Kidney (tissue), 14 donors: Measurements from ENCODE around the gene DGKI. TPM values are rescaled to one million over a fixed set of nuclear protein-coding genes. Genes with fewer than 3 reads are reported as not detected.

Source experiments
- DNase-seq, 5 donors: peaks; one replicate each; pipeline ENCODE4 v3.0.0-alpha.2; 2013 to 2020
- FAIRE-seq: peaks from 2 replicates; lab custom pipeline; 2012; peaks lifted over from hg19 to GRCh38; lab: Jason Lieb, UNC
- H3K27ac ChIP-seq, 2 donors: one replicate each; pipeline ENCODE4 v1.7.0; 2013; ENCODE audit warnings: low read depth in 2 of 2, low read length in 2 of 2, inconsistent platforms in 1 of 2
- H3K27me3 ChIP-seq: one replicate; pipeline ENCODE4 v1.7.1; 2013; ENCODE audit warnings: low read length, inconsistent platforms; ENCODE audit not compliant: control insufficient read depth, insufficient read depth
- H3K36me3 ChIP-seq, 3 donors: one replicate each; pipeline versions ENCODE4 v1.7.0 to v1.7.1; 2013; ENCODE audit warnings: low read length in 3 of 3, control low read depth in 1 of 3, inconsistent platforms in 1 of 3; ENCODE audit not compliant: insufficient read depth in 3 of 3, control insufficient read depth in 2 of 3
- H3K4me1 ChIP-seq, 3 donors: one replicate each; pipeline versions ENCODE4 v1.7.0 to v1.7.1; 2013; ENCODE audit warnings: low read length in 3 of 3, inconsistent platforms in 1 of 3, low read depth in 1 of 3; ENCODE audit not compliant: control insufficient read depth in 2 of 3, insufficient read depth in 2 of 3
- H3K4me3 ChIP-seq, 3 donors: one replicate each; pipeline versions ENCODE4 v1.7.0 to v1.8.1; 2013; ENCODE audit warnings: low read length in 3 of 3, control low read depth in 1 of 3, inconsistent platforms in 1 of 3
- H3K9ac ChIP-seq, 3 donors: one replicate each; pipeline versions ENCODE4 v1.7.0 to v1.7.1; 2013; ENCODE audit warnings: low read length in 3 of 3, control low read depth in 1 of 3, inconsistent platforms in 1 of 3
- H3K9me3 ChIP-seq, 3 donors: one replicate each; pipeline versions ENCODE4 v1.7.0 to v1.7.1; 2013; ENCODE audit warnings: low read length in 3 of 3, control low read depth in 1 of 3, inconsistent platforms in 1 of 3; ENCODE audit not compliant: control insufficient read depth in 2 of 3, insufficient read depth in 1 of 3
- intact Hi-C: fragments of 100-400 bp; cut with DNase I; formaldehyde crosslinking; loops from one replicate; pipeline ENCODE4 v1.11.1; 2022
- polyA plus RNA-seq: library from polyadenylated mRNA; stranded (reverse); fragments of 350-450 nt; fragmentation: Illumina TruSeq; extraction: RNeasy Lipid Tissue Mini Kit (QIAGEN cat#74804); gene quantifications from one replicate; pipeline ENCODE4 v1.2.3, GENCODE V29; 2014; ENCODE audit warnings: low read depth, low replicate concordance; ENCODE audit not compliant: insufficient read depth
- total RNA-seq: library from RNA; stranded (reverse); fragmentation: NEBNext Ultra II Directional; extraction: Animal tissue kit (Norgen Biotek cat#: 25700); gene quantifications from one replicate; pipeline ENCODE4 v1.2.1, GENCODE V29; 2021
- TF ChIP-seq, protein P1 (sequence below): IDR thresholded peaks from 3 replicates; pipeline ENCODE4 v1.5.1; 2012; ENCODE audit warnings: mild to moderate bottlenecking, moderate library complexity, borderline replicate concordance; ENCODE audit not compliant: insufficient read depth; ENCODE audit errors: extremely low read depth
- donor health status: control.
- donor health status: control.
- donor health status: control.
- donor health status: control.
- donor health status: control.
- donor health status: DM: yes; HTN: yes; CAD: no.
- donor health status: Normal renal cell carcinoma (clear cell type).

DGKI gene
- total and polyA plus RNA-seq, 2 donors from 2014 or later = 1.3 to 2.5 TPM

DNA sequence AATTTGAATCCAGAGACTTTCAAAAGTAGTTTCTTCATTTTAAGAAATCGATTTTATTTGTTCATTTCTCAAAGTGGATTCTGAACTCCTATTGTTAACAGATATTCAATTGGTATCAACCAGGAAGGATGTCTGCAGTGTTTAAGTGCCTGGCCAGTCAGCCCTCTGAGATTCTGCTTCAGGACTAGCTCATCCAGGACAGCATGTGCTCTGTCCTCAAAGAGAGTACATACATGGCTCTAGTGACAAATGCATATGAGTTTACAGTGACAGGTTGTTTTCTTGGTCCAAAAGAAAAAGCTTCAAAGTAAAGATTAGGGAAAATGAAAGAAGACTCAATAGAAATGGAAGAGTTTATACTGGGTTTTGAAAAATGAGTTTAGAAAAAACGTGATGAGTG lies 494.8 kb downstream of the DGKI start:
- Histone ChIP-seq H3K9ac (no peak overlapping the region), H3K27me3 (no peaks in the 10 kb centered on the region), H3K27ac (no peak overlapping the region), H3K4me1 (no peaks in the 10 kb centered on the region), H3K4me3 (no peak overlapping the region), H3K9me3 (no peaks in the 10 kb centered on the region), H3K36me3 (no peaks in the 10 kb centered on the region)
- DNase-seq (no peak), FAIRE-seq (no peak)
- TF ChIP-seq, protein P1, sequence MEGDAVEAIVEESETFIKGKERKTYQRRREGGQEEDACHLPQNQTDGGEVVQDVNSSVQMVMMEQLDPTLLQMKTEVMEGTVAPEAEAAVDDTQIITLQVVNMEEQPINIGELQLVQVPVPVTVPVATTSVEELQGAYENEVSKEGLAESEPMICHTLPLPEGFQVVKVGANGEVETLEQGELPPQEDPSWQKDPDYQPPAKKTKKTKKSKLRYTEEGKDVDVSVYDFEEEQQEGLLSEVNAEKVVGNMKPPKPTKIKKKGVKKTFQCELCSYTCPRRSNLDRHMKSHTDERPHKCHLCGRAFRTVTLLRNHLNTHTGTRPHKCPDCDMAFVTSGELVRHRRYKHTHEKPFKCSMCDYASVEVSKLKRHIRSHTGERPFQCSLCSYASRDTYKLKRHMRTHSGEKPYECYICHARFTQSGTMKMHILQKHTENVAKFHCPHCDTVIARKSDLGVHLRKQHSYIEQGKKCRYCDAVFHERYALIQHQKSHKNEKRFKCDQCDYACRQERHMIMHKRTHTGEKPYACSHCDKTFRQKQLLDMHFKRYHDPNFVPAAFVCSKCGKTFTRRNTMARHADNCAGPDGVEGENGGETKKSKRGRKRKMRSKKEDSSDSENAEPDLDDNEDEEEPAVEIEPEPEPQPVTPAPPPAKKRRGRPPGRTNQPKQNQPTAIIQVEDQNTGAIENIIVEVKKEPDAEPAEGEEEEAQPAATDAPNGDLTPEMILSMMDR = no peak
- intact Hi-C loops = no loop called here

DNA sequence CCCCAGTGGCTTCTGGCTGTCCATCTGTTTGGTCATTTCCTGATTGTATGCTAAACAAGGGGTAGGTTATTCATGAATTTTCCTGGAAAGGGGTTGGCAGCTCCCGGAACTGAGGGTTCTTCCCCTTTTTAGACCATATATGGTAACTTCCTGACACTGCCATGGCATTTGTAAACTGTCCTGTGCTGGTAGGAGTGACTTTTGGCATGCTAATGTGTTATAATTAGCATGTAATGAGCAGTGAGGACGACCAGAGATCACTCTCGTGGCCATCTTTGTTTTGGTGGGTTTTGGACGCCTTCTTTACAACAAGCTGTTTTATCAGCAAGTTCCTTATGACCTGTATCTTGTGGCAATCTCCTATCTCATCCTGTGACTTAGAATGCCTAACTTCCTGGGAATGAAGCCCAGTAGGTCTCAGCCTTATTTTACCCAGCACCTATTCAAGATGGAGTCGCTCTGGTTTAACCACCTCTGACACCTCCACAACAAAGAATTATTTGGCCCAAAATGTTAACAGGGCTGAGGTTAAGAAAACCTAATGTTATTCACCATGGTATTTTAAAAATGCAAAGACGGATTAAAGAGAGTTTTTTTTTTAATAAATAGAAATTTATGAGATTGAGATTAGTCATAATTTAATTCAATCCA lies 500.9 kb downstream of the DGKI start:
- no peak for FAIRE-seq
- Histone ChIP-seq H3K27ac (no peak overlapping the region), H3K27me3 (no peaks in the 10 kb centered on the region), H3K36me3 (no peaks in the 10 kb centered on the region), H3K9me3 (no peaks in the 10 kb centered on the region), H3K4me1 (peaks cover 0 to 3% (median 0%) of the 10 kb centered on the region in 3 donors), H3K9ac (no peak overlapping the region), H3K4me3 (no peak overlapping the region)
- intact Hi-C loops = no loop called here
- TF ChIP-seq, protein P1 = no peak
- DNase-seq = no peak

DNA sequence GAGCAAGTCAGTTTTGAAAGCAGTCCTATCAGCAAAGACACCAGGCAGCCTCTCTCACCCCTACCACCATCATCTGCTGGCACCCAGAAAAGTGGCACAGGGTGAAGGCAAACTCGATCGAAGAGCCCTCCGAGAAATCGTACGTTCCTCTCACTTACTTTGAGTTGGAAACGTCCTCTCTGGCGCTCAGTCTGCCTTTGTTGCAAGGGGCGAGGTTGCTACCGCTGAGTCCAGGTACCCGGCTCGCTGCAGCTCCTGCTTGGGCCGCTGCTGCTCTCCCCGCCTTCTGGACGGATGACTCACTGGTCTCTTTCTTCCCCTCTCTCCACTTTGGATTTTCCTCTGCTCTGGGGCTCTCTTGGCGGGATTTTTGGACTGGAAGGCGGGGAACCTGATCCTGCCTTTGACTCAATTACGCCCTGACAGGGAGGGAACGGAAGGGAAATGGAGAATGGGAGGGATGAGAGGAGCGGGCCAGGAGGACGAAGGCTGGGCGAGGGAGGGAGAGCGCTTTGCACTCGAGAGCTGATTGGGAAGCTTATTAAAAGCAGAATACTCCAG lies 503.4 kb downstream of the DGKI start, which contains the start of gene PTN:
PTN (minus strand) TSS at position 453 of the 561 bp plus-strand sequence. CDS start 88,760 bp downstream, outside the sequence.
- DNase-seq (peak; percentile 65 to 91 (median 74)), FAIRE-seq (no peak)
- Histone ChIP-seq H3K4me3 (peak within 1 kb of the TSS; percentile 65 to 78 (median 66)), H3K36me3 (no peaks in the 10 kb centered on the region), H3K27ac (no peak within 1 kb of the TSS), H3K27me3 (no peaks in the 10 kb centered on the region), H3K9me3 (no peaks in the 10 kb centered on the region), H3K9ac (peak within 1 kb of the TSS in 2 of 3 donors; percentile 25 to 73), H3K4me1 (peaks cover 0 to 3% (median 0%) of the 10 kb centered on the region in 3 donors)
- intact Hi-C loops = no loop called here
- TF ChIP-seq, protein P1 = no peak
